Natural killer cell (primary cell): ENCODE measurements around the gene METRNL. TPM values are rescaled to one million over a fixed set of nuclear protein-coding genes. Genes with fewer than 3 reads are reported as not detected.

Experiments used
- ATAC-seq, 3 donors: fragments of 150-1000 bp in 2 of 3; fragments of 200-7000 bp in 1 of 3; cut with Tn5 transposase; 1 replicate in 1 of 3; 2 replicates in 2 of 3; pipeline ENCODE4 v1.10.0; 2021; ENCODE audit warnings: mild to moderate bottlenecking in 2 of 3, moderate library complexity in 2 of 3
- DNase-seq, 2 donors: peaks; one replicate each; pipeline versions ENCODE4 v3.0.0 to v3.0.0-alpha.2; 2013 to 2021; ENCODE audit warnings: mixed read lengths in 1 of 2
- H3K27ac ChIP-seq: one replicate; pipeline ENCODE4 v1.5.1; 2013; ENCODE audit warnings: mild to moderate bottlenecking, low read length
- H3K27me3 ChIP-seq: one replicate; pipeline ENCODE4 v1.6.1; 2013; ENCODE audit warnings: low read length; ENCODE audit not compliant: control insufficient read depth, insufficient read depth
- H3K36me3 ChIP-seq: one replicate; pipeline ENCODE4 v1.6.1; 2013; ENCODE audit warnings: low read length; ENCODE audit not compliant: control insufficient read depth, insufficient read depth
- H3K4me1 ChIP-seq: one replicate; pipeline ENCODE4 v1.6.1; 2013; ENCODE audit warnings: low read length; ENCODE audit not compliant: control insufficient read depth, insufficient read depth
- H3K4me3 ChIP-seq: one replicate; pipeline ENCODE4 v1.5.1; 2013; ENCODE audit warnings: low read length
- H3K9me3 ChIP-seq: one replicate; pipeline ENCODE4 v1.6.1; 2013; ENCODE audit warnings: low read length; ENCODE audit not compliant: control insufficient read depth, insufficient read depth
- H3K27ac Mint-ChIP-seq, 2 donors: one replicate each; pipeline ENCODE4 v1.8.0; 2022; ENCODE audit warnings: mild to moderate bottlenecking in 2 of 2, mixed read lengths in 2 of 2, moderate library complexity in 1 of 2
- H3K27me3 Mint-ChIP-seq, 2 donors: one replicate each; pipeline ENCODE4 v1.8.0; 2022; ENCODE audit warnings: low read depth in 2 of 2, mixed read lengths in 2 of 2
- H3K36me3 Mint-ChIP-seq: one replicate; pipeline ENCODE4 v1.8.0; 2022; ENCODE audit warnings: mixed read lengths
- H3K4me1 Mint-ChIP-seq, 2 donors: one replicate each; pipeline ENCODE4 v1.8.0; 2022; ENCODE audit warnings: mixed read lengths in 2 of 2
- H3K4me3 Mint-ChIP-seq: one replicate; pipeline ENCODE4 v1.8.0; 2022; ENCODE audit warnings: mild to moderate bottlenecking, moderate library complexity, mixed read lengths
- H3K9me3 Mint-ChIP-seq, 2 donors: one replicate each; pipeline ENCODE4 v1.8.0; 2022; ENCODE audit warnings: mixed read lengths in 2 of 2
- WGBS: methylation state at CpG from one replicate; pipeline ENCODE4 v1.1.7; 2013; ENCODE audit warnings: missing lambda C conversion rate; ENCODE audit not compliant: insufficient coverage; 5-methylcytosine and 5-hydroxymethylcytosine counted together
- intact Hi-C: fragments of 100-400 bp; cut with micrococcal nuclease; formaldehyde crosslinking; loops from one replicate; pipeline ENCODE4 v1.14.2; 2022
- total RNA-seq, 4 donors: library from RNA; stranded (reverse); fragments of 120-200 nt in 1 of 4; gene quantifications; one replicate each; pipeline versions ENCODE4 v1.2.3 to v1.2.4, GENCODE V29; 2013 to 2022
- TF ChIP-seq, protein P1 (sequence below): fragments of 200-600 bp; IDR thresholded peaks from one replicate; pipeline ENCODE4 v1.8.0; 2022; ENCODE audit warnings: antibody characterized with exemption

METRNL gene
- total RNA-seq, 3 donors from 2014 or later (not counting 1 experiment from before 2014, with no cell fraction given) = 227 to 390 (median 325) TPM

DNA sequence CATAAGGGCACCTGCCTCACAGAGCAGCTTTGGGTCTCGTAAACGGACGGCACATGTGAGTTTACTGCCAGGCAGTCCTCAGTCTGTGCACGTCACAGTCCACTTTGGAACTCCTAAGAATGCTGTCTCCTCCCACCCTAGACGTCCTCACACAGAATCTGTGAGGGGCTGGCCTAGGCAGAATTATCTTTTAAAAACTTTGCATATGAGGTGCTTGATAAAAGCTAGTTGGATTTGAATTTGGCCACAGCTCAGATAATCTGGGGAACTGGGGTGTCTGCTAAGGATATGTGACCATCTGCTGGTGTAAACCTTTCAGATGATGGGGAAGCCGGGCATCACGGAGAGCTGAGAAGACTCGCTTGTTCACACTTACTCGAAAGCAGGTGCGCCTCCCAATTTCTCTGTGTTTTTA, 64.4 kb downstream of the METRNL start:
- no peaks in the 10 kb centered on the region for H3K9me3 ChIP-seq
- H3K27me3 ChIP-seq = no peaks in the 10 kb centered on the region
- Mint-ChIP-seq H3K9me3 (no peaks in the 10 kb centered on the region), H3K4me3 (no peak overlapping the region), H3K4me1 (no peaks in the 10 kb centered on the region), H3K27ac (no peak overlapping the region), H3K36me3 (no peaks in the 10 kb centered on the region), H3K27me3 (peaks cover 6 to 7% of the 10 kb centered on the region in 2 donors)
- ATAC-seq (no peak), DNase-seq (no peak)
- H3K4me1 ChIP-seq = no peaks in the 10 kb centered on the region
- WGBS = 95% methylated on average over 10 of the region's 10 CpGs
- H3K27ac ChIP-seq = no peak overlapping the region
- TF ChIP-seq, protein P1, sequence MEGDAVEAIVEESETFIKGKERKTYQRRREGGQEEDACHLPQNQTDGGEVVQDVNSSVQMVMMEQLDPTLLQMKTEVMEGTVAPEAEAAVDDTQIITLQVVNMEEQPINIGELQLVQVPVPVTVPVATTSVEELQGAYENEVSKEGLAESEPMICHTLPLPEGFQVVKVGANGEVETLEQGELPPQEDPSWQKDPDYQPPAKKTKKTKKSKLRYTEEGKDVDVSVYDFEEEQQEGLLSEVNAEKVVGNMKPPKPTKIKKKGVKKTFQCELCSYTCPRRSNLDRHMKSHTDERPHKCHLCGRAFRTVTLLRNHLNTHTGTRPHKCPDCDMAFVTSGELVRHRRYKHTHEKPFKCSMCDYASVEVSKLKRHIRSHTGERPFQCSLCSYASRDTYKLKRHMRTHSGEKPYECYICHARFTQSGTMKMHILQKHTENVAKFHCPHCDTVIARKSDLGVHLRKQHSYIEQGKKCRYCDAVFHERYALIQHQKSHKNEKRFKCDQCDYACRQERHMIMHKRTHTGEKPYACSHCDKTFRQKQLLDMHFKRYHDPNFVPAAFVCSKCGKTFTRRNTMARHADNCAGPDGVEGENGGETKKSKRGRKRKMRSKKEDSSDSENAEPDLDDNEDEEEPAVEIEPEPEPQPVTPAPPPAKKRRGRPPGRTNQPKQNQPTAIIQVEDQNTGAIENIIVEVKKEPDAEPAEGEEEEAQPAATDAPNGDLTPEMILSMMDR = no peak
- intact Hi-C loops = no loop called here
- H3K36me3 ChIP-seq = no peaks in the 10 kb centered on the region
- no peak overlapping the region for H3K4me3 ChIP-seq

Other genes with a start within 250 kb of the METRNL start
- not detected for gene ZNF750, start 239.6 kb upstream of the METRNL start, total RNA-seq